Suppressor macrophage (primary cell): ENCODE measurements around the gene MAPK1IP1L.
"Not testable (repeated sequence)": the region's sequence is repeated elsewhere in the genome, so short reads cannot be mapped to it uniquely, and the experiment has no call there.

Experiments used
- DNase-seq, 4 experiments: peaks; one replicate each; pipeline ENCODE4 v3.0.0-alpha.2; 2020 to 2022
- total RNA-seq, 17 experiments: gene quantifications; one replicate each; lab custom pipeline; 2026; ENCODE audit warnings: mixed read lengths in 6 of 17, inconsistent platforms in 3 of 17; lab: John Stamatoyannopoulos, UW

The MAPK1IP1L gene
- 45.8 to 188 (median 88.7) reads per million in 17 experiments for total RNA-seq

GRCh38 chr14:55051423-55052268, at the start of gene MAPK1IP1L:
Gene MAPK1IP1L (plus strand): TSS chr14:55051647. CDS start chr14:55061684, 10,037 bp downstream.
- peak; percentile 93 to 97 (median 95) for DNase-seq

- no peak for DNase-seq
Observed at GRCh38 chr14:55005071-55005470, 46.4 kb upstream of the MAPK1IP1L start.

GRCh38 chr14:55015006-55015405, 36.4 kb upstream of the MAPK1IP1L start:
- DNase-seq: no peak

DNA sequence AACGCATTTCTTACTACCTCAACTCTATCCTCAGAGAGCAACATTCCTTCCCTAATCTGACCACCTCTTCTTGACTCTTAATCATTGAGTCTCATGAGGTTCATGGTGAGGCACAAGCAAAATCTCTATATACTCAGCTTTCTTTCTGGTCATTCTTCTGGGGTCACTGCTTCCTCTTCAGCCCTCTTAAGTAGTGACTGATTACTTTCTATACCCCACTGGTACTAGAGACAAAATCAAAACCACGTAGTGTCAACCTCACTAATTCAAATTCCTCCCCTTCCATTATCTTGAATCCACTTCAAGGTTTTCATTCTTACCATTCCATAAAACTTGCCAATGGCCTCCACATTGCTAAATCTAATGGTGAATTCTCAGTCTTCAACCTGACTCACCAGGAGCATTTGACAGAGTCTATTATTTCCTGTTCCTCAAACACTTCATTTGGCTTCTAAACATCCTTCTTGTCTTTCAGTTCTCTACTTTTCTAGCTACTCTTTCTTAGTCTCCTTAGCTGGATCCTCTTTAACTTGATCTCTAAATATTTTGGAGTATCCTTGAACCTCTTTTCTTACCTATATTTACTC, 31.4 kb upstream of the MAPK1IP1L start:
- DNase-seq: peak in 2 of 4 experiments; percentile 28 to 43

GRCh38 chr14:55024365-55024764, 27.1 kb upstream of the MAPK1IP1L start:
- DNase-seq: not testable (repeated sequence)

DNA sequence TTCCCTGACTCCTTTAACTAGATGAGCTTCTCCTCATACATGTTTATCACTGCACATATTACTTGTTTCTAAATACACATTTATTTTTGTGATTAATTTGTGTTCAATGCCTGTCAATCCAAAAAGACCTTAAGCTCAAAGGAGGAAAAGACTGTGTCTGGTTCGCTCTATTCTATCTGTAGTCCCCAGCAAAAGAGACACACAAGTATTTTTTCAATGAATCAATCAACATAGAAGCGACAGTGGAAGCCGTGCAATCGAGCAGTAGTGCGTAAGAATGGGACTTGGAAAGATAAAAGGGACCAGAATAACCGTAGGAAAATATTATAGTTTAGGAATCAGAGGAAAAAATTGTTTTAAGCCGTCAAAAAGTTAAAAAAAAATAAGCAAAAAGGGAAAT, 25.5 kb upstream of the MAPK1IP1L start:
- DNase-seq: no peak

DNA sequence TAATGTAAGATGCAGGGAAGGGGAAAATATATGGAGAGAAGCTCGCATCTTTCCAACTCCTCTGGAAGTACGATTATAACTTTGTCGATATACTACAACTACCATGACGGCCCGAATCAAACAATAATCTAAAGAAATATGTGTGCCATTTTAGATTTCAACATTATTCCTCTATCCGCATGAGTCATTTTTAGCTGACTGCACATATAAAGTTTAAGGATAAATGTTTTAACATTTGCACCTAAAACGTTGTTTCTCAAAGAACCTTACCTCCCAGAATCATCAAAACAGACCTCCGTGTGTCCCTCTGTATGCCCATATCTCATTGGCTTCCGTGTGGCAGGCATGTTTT, 25.0 kb upstream of the MAPK1IP1L start:
- peak in 1 of 4 experiments; percentile 27 for DNase-seq

- DNase-seq: peak; percentile 98 to 99 (median 98)
Observed at GRCh38 chr14:55026793-55027561, 24.5 kb upstream of the MAPK1IP1L start, which contains the start of the genes SOCS4 and WDHD1. Gene SOCS4 (plus strand): TSS chr14:55027236. CDS start chr14:55043042, 15,806 bp downstream. Gene WDHD1 (minus strand): TSS chr14:55027099. CDS start chr14:55026787, 312 bp downstream.

DNA sequence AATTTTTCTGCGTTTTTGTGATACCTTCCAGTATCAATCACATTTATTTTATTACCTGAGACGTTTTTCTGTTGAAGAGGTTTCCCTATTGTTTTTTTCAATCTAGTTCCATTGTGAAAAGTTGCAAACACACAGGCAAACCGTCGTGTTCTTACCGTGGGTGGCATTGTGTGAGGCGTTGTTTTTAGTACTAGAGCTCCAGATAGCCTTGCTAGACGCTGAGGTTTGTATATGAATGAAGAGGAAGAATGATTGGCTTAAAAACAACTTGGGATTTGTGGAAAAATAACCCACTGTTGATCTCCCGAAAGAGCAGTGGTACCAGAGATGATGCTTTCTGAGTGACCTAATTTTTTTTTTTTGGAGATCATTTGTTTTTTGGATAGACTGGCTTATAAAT, 23.4 kb upstream of the MAPK1IP1L start:
- peak; percentile 9 to 30 (median 23) for DNase-seq

DNA sequence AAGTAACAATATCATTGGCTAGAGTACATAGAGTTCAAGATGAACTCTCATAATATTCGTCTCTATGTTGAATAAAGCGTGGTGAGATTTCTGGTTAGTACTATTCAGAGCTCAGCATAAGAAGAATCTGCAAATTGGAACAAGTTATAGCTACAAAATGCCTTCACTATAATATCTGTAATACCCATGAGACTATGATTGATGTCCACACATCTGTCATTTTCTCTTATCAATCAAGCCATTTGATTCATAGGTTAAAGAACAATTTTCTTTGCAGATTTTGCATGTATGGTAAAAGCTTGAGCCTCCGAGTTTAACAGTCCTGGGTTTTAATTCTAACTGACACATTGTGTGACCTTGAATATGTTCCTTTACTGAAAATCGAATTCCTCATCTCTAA, 23.0 kb upstream of the MAPK1IP1L start:
- DNase-seq: no peak

GRCh38 chr14:55031190-55031589, 20.3 kb upstream of the MAPK1IP1L start:
- no peak for DNase-seq

- not testable (repeated sequence) for DNase-seq
Observed at GRCh38 chr14:55037995-55038394, 13.5 kb upstream of the MAPK1IP1L start.

DNA sequence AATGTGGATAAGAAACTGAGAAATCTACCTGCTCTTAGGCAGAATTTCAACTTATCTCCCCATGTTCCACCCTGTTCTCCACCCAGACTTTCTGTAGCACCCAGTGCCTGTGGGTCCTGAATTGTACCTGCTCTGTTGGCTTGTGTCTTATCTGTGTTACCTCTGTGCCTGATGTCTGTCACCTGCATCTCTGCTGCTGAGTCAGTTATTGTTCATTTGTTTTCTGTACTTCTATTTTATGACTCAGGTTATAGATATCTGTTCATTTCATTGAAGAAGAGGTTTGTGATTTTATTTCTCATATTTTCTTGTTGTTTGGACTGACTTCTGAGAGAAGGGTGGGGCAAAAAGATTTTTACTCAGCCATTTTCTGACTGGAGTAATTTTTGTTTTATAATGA, 12.7 kb upstream of the MAPK1IP1L start:
- no peak for DNase-seq

DNA sequence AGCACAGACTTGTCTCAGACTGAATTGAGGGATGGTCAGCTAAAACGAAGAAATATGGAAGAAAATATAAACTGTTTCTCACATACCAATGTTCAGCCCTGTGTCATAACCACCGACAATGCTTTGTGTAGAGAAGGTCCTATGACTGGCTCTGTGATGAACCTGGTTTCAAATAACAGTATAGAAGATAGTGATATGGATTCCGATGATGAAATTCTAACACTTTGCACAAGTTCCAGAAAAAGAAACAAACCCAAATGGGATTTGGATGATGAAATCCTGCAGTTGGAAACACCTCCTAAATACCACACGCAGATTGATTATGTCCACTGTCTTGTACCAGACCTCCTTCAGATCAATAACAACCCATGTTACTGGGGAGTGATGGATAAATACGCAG, 7.9 kb upstream of the MAPK1IP1L start:
- DNase-seq: no peak

- DNase-seq: no peak
Observed at GRCh38 chr14:55045087-55045486, 6.4 kb upstream of the MAPK1IP1L start.

DNA sequence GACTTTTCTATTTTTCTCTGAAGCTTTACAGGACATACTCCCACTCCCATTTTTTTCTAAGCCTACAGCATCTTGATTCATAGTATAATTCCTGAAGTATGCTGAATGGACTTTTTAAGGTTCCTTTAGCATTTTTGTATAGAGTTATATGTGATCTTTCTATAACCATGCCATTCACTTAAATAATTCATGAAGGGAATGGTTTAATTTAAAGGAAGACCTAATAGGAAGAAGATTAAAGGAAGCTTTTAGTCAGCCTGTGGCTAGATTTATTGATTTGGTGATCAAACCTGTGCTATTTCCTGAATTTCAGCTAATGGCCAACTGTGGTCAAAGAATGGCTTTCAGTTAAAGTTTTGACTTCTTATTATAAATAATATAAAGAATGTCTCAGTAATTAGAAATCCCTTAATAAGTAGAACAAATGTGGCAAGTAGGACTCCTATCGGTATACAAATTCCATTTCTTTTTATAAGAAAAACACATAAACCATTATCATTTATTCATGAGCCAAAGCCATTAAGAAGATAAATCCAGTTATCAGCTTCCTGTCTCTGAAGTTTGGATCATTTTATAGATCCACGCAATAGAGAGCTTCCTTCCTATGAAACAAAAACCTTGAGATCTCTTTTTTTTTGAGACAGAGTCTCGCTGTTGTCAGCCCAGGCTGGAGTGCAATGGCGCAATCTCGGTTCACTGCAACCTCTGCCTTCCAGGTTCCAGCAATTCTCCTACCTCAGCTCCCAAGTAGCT, 4.0 kb upstream of the MAPK1IP1L start:
- DNase-seq: no peak

DNA sequence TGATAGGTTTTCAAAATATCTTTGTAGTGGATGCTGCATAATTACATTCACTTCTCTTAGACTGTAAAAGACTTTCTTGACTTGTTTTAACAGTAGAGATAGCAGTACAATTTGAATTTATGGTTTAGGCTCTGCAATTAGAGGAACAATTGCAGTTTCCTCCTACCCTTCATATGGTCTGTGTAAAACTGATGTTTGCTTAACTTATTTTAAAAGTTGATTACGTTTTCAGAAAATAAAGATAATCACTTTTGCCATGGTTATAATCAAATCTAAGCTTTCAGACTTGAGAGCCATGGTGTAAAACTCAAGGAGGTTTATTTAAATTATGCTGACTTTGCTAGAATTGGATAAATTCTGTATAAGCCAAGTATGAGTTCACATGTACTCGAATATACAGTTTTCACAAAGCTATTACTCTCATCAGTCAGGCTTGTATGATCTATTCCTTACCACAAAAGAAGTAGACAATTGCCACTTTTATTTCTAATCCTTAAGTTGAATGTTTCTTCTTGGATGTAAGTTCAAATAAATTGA, 2.5 kb upstream of the MAPK1IP1L start:
- DNase-seq: no peak

- no peak for DNase-seq
Observed at GRCh38 chr14:55051165-55051422, 353 bp upstream of the MAPK1IP1L start.

- peak in 1 of 4 experiments; percentile 11 for DNase-seq
Observed at GRCh38 chr14:55052269-55052930, 953 bp downstream of the MAPK1IP1L start.

DNA sequence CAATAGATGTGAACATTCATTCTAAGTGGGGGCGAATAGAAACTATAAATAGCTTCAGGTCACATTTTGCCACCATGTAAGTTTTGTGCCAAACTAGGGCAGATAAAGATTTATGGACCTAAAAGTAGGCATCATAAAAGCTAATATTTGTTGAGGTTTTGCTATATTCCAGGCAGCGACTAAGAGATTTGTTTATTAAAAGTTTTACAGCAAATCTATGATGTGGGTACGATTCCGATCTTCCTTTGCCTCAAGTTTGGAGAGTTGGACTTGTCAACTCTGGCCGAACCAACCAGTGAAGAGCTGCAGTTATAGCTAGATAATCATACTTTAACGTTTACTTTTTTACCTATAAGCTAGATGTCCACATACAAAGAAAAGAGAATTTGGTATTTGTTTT, 1.6 kb downstream of the MAPK1IP1L start:
- no peak for DNase-seq

GRCh38 chr14:55053500-55053899, 2.1 kb downstream of the MAPK1IP1L start:
- DNase-seq: no peak

GRCh38 chr14:55054098-55054497, 2.7 kb downstream of the MAPK1IP1L start:
- no peak for DNase-seq
